K562 (cell line): Measurements from ENCODE around the gene ZNF462. TPM values are rescaled to one million over a fixed set of nuclear protein-coding genes. Genes with fewer than 3 reads are reported as not detected.

ENCODE experiments used
- HNRNPK ChIP-seq: fragments of 200-400 bp; formaldehyde crosslinking; IDR thresholded peaks from one replicate; pipeline ENCODE4 v1.6.1; 2018; ENCODE audit warnings: mild to moderate bottlenecking, low read depth, low read length; ENCODE audit not compliant: poor library complexity, severe bottlenecking
- KHSRP ChIP-seq: fragments of 450-650 bp; IDR thresholded peaks from 2 replicates; pipeline ENCODE4 v1.6.1; 2017
- RCOR1 ChIP-seq, 2 experiments: IDR thresholded peaks; 2 replicates each; pipeline ENCODE4 v1.6.1; 2012; ENCODE audit warnings: low read depth in 2 of 2, low read length in 2 of 2, borderline replicate concordance in 1 of 2, improper control_type of control experiment in 1 of 2
- SMAD1 ChIP-seq: fragments of 150-350 bp; IDR thresholded peaks from 2 replicates; pipeline ENCODE4 v1.6.1; 2014; ENCODE audit warnings: low read length, low read depth; ENCODE audit not compliant: partially characterized antibody
- SMAD2 ChIP-seq: fragments of 150-350 bp; IDR thresholded peaks from 2 replicates; pipeline ENCODE4 v1.6.1; 2014; ENCODE audit warnings: low read depth, mild to moderate bottlenecking, low read length
- TGIF2 ChIP-seq: sonication (generic); formaldehyde crosslinking; IDR thresholded peaks from 2 replicates; pipeline ENCODE4 v1.8.1; 2022; ENCODE audit warnings: mild to moderate bottlenecking, missing genetic modification reagents, moderate library complexity
- ZC3H4 ChIP-seq: sonication (generic); formaldehyde crosslinking; IDR thresholded peaks from 2 replicates; pipeline ENCODE4 v1.9.0; 2021; ENCODE audit warnings: missing genetic modification reagents, borderline replicate concordance
- ZNF766 ChIP-seq: fragments of 200-800 bp; sonication (Bioruptor generic); conservative IDR thresholded peaks from 2 replicates; pipeline ENCODE4 v1.6.1; 2016; ENCODE audit warnings: missing genetic modification characterization, missing compliant biosample characterization
- polyA plus RNA-seq, 8 experiments: library from polyadenylated mRNA; depleted of rRNA in 4 of 8; stranded (reverse) in 5 of 8; unstranded in 3 of 8; fragments of >200 nt; fragmentation: Nextera tagmentation in 2 of 8; fragmentation: Illumina TruSeq in 1 of 8; extraction: Ambion mirVana in 2 of 8; extraction: Trizol in 1 of 8; gene quantifications; 2 replicates each; pipeline versions ENCODE4 v1.2.1 to v1.2.3, GENCODE V29; 2011 to 2014; ENCODE audit warnings: inconsistent platforms in 1 of 8, missing spikeins in 1 of 8
- total RNA-seq, 7 experiments: library from RNA; depleted of rRNA in 6 of 7; stranded (reverse); fragments of >200 nt in 6 of 7; fragmentation: Illumina TruSeq in 2 of 7; extraction: Trizol in 2 of 7; gene quantifications; 2 replicates each; pipeline versions ENCODE4 v1.2.1 to v1.2.3, GENCODE V29; 2011 to 2021; ENCODE audit warnings: low replicate concordance in 1 of 7
- TF ChIP-seq, protein P1 (sequence below): IDR thresholded peaks from 2 replicates; pipeline ENCODE4 v1.6.1; 2014; ENCODE audit warnings: antibody characterized with exemption

ZNF462 gene
- total and polyA plus RNA-seq, 9 of the 15 experiments (the other 6 are each of a cell fraction or from before 2014, with no cell fraction given): 0.20 TPM; not detected in 8

DNA sequence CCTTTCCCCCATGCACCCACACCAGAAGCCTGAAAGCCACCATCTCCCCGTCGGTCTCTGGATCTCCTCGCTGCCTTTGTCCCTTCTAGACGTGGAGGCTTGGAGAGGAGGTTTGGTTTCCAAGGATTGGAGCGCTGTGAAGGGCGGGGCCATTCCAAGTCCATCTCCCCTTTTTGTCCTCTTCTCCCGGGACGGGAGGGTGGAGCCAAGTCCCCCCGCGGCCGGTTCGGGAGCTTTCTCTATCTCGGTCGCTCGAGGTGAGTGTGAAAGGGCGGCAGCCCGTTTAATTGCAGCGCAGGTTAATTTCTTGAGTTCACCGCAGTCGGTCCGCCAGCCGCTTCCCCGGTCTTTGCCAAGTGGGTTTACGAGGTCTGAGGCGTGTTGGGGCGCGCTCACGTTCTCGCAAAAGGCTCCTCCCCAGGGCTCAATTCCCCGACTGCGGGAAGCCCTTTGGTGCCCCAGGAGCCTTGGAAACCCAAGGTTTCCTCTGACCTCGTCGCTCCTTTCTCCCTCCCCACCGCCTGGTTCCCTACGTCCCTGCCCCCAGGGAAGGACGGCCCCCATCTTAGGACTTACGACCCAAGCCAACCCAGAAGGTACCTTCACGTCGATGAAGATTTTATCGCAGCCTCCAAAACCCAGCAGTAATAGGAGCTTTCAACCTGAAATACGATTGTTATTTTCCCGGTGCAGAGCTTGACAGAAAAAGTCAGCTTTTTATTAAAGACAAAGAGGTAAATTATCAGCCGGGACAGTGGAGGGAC, 2.8 kb upstream of the ZNF462 start (continued):
- TF ChIP-seq ZC3H4 (CRISPR knock-in tag) (no peak), SMAD2 (no peak), ZNF766 (CRISPR knock-in tag) (no peak), RCOR1 (IDR thresholded peaks at IDR 0.05; ENCODE audit: borderline replicate concordance in 1 of 2, low read depth in 2 of 2, low read length in 2 of 2) (no peak), KHSRP (no peak), HNRNPK (no peak), SMAD1 (no peak), TGIF2 (CRISPR knock-in tag) (no peak)
- TF ChIP-seq, protein P1, sequence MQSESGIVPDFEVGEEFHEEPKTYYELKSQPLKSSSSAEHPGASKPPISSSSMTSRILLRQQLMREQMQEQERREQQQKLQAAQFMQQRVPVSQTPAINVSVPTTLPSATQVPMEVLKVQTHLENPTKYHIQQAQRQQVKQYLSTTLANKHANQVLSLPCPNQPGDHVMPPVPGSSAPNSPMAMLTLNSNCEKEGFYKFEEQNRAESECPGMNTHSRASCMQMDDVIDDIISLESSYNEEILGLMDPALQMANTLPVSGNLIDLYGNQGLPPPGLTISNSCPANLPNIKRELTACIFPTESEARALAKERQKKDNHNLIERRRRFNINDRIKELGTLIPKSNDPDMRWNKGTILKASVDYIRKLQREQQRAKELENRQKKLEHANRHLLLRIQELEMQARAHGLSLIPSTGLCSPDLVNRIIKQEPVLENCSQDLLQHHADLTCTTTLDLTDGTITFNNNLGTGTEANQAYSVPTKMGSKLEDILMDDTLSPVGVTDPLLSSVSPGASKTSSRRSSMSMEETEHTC: no peak
